SK-N-DZ (cell line): ENCODE data around the gene NAALADL2.
"Not testable (repeated sequence)": the region's sequence is repeated elsewhere in the genome, so short reads cannot be mapped to it uniquely, and the experiment has no call there.

Experiments used
- DNase-seq: peaks from one replicate; pipeline ENCODE4 v3.0.0-alpha.2; 2015; ENCODE audit warnings: low spot score

NAALADL2 gene

DNA sequence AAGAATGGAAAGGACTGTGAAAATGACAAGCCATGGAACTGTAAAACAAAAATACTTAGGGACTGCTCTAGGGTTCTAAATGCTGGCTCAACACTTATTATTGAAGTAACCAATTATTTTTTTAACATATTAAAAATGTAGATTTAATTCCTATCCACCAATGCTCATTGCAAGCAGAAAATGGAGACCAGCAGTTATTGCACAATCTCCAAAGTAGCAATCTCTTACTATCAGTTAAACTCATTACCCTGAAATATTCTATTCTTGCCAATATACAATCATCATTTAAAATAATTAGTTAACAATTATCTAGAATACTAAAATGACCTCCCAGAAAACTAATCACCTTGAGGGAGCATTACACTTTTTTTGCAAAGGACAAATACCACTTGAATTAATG, 499.8 kb downstream of the NAALADL2 start:
- no peak for DNase-seq

GRCh38 chr3:175370426-175370825, 511.3 kb downstream of the NAALADL2 start:
- not testable (repeated sequence) for DNase-seq

GRCh38 chr3:175371187-175371586, 512.1 kb downstream of the NAALADL2 start:
- not testable (repeated sequence) for DNase-seq

DNA sequence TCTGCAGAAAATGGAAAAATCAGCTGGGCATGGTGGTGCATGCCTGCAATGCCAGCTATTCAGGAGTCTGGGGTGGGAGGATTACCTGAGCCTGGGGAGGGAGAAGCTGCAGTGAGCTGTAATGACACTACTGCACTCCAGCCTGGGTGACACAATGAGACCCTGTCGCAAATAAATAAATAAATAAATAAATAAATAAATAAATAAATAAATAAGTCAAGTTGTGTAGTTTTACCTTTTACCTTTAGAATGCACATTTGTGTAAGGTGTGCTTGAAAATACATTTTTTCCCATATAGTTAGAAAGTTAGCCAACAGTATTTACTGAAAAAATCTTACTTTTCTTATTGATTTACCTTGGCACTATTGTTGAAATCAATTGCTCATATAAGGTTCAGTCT, 515.6 kb downstream of the NAALADL2 start:
- DNase-seq = no peak

DNA sequence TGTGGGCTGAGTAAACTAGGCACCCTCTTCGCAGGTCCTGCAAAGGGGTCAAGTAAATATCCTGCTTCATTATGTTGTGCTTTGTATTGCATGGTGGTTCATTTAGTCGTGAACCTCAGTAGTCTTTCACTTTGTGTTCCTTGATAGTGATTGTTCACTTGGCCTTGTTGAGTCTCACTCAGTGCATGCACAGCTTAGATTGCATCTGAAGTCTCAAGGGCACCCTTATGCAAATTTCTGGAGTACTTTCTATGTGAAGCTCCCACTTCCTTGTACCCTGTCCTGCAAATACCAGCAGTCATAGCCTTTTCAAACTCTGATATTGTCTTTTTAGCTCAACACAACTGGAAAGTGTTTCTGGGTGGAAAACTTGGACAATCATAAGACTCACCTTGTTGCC, 519.2 kb downstream of the NAALADL2 start:
- no peak for DNase-seq

GRCh38 chr3:175381685-175382084, 522.6 kb downstream of the NAALADL2 start:
- no peak for DNase-seq

GRCh38 chr3:175383371-175383770, 524.2 kb downstream of the NAALADL2 start:
- DNase-seq = no peak

DNA sequence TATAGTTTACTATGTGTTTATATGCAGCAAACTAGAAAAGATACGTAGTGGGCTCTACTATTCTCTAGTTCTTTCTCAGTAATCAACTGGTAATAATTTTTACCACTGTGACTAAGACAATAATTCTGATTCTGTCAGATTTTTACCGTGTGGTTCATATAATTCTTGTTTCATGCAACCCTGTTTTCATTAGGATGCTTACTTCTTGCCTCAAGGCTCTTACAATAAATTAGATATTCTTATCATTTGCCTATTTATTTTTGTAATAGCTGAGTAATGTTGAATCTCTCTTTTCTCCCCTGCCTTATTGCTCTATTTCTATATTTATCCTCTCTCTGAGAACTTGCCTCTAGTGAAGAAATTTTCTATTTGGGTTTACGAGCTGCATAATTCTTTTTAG, 524.7 kb downstream of the NAALADL2 start:
- DNase-seq = no peak

GRCh38 chr3:175384569-175384968, 525.4 kb downstream of the NAALADL2 start:
- DNase-seq = no peak

- no peak for DNase-seq
These were observed 527.5 kb downstream of the NAALADL2 start for GRCh38 chr3:175386630-175387029.

GRCh38 chr3:175389560-175389959, 530.4 kb downstream of the NAALADL2 start:
- DNase-seq = no peak

DNA sequence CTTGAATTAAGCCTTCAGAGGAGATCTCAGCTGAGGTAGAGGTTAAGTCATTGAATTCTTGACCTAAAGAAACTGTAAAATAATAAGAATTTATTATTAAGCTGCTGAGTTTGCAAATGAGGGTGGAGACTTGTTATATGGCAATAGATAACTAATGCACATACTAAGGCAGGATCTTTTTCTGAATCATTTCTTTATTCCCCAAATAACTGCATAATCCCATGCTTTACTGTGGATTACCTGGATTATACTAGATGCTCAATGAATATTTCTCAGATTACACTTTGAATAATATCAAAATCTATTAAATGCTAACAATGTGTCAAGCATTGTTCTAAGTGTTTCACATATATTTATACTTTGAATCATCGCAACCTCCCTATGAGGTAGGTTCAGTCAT, 532.5 kb downstream of the NAALADL2 start:
- no peak for DNase-seq

DNA sequence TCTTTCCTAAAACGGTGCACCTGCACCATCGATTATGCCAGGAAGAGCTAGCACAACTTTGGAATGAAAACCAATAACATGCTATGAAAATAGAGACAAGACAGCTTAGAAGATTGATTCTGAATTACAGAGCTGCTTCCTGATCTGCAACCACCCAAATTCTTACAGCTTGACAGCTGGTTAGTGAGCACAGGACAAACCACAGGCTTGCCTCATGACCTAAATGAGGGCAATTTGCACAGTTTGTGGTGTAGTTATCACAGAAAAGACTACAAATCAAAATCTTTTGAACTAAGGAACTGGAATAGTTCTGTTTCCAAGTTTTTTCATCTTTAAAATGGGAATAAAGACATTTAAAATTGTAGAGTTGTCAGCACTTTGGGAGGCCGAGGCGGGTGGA, 533.5 kb downstream of the NAALADL2 start:
- DNase-seq = no peak

DNA sequence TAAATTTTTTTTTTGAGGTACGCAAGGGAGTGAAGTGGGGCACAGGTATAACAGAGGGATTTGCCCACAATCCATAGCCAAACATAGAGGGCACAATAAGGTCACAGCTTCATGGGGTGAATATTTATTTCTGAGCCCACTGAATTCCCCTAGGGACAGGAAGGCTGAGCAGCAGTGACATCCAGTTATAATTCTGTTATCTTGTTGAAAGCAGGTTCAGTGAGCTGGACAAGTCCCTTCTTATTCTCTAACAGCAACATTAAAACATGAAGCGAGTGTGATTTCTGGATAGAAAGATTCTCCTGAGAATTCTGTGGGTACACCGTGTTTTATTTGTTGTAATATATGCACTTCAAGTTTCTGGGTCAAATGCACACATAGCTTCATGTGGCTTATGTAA, 538.2 kb downstream of the NAALADL2 start:
- peak; percentile 20 for DNase-seq

GRCh38 chr3:175398676-175399075, 539.5 kb downstream of the NAALADL2 start:
- DNase-seq = no peak

DNA sequence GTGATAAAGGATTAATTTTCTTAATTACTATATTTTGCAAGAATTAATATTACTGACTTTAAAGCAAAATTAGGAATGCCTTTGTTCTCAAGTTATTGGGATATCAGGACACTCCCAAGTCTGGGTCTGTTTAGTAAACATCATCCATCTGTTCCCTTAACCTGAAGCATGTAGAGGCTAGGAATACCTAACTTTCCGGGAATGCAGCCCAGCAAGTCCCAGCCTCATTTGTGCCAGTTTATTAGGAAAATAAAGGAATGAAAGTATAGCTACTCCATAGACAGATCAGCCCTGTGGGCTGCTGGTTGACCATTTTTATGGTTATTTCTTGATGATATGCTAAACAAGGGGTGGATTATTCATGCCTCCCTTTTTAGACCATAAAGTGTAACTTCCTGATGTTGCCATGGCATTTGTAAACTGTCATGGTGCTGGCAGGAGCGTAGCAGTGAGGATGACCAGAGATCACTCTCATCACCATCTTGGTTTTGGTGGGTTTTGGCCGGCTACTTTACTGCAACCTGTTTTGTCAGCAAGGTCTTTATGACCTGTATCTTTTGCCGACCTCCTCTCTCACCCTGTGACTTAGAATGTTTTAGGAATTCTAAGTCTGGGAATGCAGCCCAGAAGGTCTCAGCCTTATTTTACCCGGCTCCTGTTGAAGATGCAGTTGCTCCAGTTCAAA, 540.2 kb downstream of the NAALADL2 start:
- no peak for DNase-seq

DNA sequence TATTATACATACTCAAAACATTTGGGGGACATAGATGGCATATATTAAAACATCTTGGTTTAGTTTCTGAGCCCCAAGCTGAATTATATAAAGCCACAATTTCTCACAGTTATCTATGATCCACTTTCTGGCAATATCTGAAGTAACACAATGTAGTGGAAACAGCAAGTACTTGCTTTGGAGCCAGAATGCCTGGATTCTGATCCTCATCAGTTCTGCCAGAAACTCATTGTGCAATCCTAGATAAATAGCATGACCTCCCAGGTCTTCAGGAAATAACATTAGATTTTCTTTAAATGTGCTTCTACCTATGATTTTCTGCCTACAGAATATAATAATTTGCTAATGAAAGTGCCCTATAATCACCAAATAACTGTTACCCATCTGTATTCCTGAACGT, 544.9 kb downstream of the NAALADL2 start:
- no peak for DNase-seq

DNA sequence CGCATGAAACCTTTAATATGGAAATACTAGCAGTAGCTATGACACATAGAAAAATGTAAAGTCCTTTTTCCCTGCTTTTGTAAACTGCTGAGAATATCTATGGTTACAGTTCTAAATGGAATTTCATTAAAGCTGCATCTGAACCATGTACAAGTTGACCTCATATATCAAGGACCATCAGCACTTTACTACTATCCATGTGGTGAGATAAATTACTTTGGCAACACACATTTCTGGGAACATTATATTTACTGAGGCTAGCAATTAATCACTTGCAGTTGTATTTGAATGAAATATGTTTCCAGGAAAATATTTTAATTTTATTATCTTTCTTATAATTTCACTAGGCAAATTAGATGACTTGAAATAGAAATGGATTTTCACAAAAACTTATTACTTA, 545.5 kb downstream of the NAALADL2 start:
- no peak for DNase-seq

GRCh38 chr3:175410251-175410650, 551.1 kb downstream of the NAALADL2 start:
- no peak for DNase-seq

- DNase-seq = no peak
These were observed 552.3 kb downstream of the NAALADL2 start for GRCh38 chr3:175411405-175411804.

DNA sequence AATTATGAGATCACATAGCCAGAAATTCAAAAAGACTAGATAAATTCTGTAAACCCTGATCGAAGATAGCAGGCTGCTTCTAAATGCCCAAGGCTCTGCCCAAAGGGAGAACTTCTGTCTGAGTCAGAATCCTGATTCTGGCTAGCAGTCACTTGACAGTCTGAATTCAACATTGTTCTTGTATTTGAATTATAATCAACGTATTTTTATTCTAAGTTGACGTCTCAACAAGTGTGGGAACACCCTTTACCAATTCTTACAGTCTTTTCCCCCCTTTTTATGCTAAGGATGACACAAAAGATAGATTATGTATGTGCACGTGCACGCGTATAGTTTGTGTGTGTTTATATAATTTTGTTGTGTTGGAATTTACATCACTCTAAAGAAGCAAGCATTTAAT, 552.8 kb downstream of the NAALADL2 start:
- no peak for DNase-seq

DNA sequence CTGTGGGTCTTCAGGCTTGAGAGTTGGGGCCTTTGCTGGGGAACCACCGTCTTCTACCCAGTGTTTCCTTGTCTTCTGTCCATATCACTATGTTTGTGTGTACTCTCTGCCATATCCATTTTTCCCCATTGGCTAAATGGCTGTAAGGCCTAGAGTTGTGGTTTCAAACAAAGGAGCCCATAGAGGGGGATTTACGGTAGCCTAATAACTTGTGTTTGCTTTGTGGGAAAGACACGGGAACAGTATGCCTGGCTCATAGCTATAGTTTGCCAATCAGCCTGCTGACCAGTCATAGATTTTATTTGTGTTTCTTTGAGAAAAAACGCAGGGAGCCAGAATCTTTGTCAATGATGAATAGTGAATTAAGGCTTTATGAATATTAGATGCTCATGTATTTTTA, 554.8 kb downstream of the NAALADL2 start:
- no peak for DNase-seq

DNA sequence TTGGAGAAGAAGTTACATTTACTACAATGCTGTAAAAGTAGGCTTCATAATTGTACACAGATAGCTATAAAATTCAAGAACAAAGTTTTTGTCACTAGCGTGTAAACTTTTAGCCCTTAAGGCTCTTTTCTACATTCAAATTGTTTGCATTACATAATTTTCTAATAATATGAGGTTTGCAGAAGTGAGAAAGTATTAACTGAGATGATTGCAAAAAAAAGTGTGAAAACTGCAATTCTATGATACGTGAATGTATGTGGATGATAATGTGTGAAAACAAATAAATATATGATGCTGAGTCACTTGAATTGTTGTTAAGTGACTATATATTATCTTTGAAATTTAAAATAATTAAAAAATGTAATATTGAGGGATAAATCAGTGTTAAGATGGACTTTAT, 557.5 kb downstream of the NAALADL2 start:
- DNase-seq = no peak

DNA sequence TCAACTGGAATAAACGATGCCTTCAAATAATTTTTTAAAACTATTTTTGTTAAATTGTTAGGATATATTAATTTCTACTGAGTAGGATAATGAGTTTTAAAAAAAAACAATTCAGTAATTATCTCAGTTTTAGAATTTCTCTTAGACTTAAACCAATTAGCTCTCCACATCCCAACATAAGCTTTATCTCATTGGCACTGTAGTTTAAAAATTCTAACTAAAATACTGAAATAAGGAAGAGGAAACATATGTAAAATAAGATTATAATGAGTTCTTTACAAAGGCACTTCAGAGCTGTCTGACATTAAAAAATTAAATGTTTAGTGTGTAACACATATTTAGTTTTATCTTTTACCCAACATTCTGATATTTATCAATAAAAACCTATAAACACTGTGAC, 558.3 kb downstream of the NAALADL2 start:
- no peak for DNase-seq
